Tibial nerve (tissue), 4 donors: ENCODE results near the gene C2CD5. TPM values are rescaled to one million over a fixed set of nuclear protein-coding genes. Genes with fewer than 3 reads are reported as not detected.

Source experiments
- DNase-seq, 2 donors: peaks; one replicate each; pipeline ENCODE4 v3.0.0-alpha.2; 2019; ENCODE audit warnings: low spot score in 2 of 2
- H3K27ac ChIP-seq, 4 donors: fragments of 200-600 bp; sonication (generic) in 3 of 4; one replicate each; pipeline ENCODE4 v1.5.1; 2017 to 2019; ENCODE audit warnings: mild to moderate bottlenecking in 1 of 4
- H3K27me3 ChIP-seq, 2 donors: fragments of 200-600 bp; sonication (generic) in 1 of 2; one replicate each; pipeline versions ENCODE4 v1.5.1 to v1.6.0; 2017 to 2019
- H3K36me3 ChIP-seq, 3 donors: fragments of 200-600 bp; sonication (generic); one replicate each; pipeline ENCODE4 v1.5.1; 2018 to 2019
- H3K4me1 ChIP-seq, 4 donors: fragments of 200-600 bp; sonication (generic) in 3 of 4; one replicate each; pipeline ENCODE4 v1.5.1; 2017 to 2019
- H3K4me3 ChIP-seq, 4 donors: fragments of 200-600 bp; sonication (generic) in 3 of 4; one replicate each; pipeline ENCODE4 v1.5.1; 2017 to 2019; ENCODE audit warnings: mild to moderate bottlenecking in 1 of 4, moderate library complexity in 1 of 4
- H3K9me3 ChIP-seq, 4 donors: fragments of 200-600 bp; sonication (generic) in 3 of 4; one replicate each; pipeline ENCODE4 v1.5.1; 2017 to 2019
- CTCF ChIP-seq, 5 experiments: fragments of 200-600 bp in 3 of 5; fragments of 450-650 bp in 2 of 5; sonication (generic) in 3 of 5; IDR thresholded peaks; one replicate each; pipeline ENCODE4 v1.5.1; 2016 to 2019; ENCODE audit warnings: antibody characterized with exemption in 5 of 5, mild to moderate bottlenecking in 3 of 5, moderate library complexity in 2 of 5
- EP300 ChIP-seq, 2 donors: sonication (generic); formaldehyde crosslinking; IDR thresholded peaks; one replicate each; pipeline ENCODE4 v1.6.1; 2017; ENCODE audit warnings: antibody characterized with exemption in 2 of 2, mild to moderate bottlenecking in 1 of 2
- POLR2A ChIP-seq, 2 donors: fragments of 450-650 bp; IDR thresholded peaks; one replicate each; pipeline ENCODE4 v1.6.1; 2017; ENCODE audit warnings: antibody characterized with exemption in 2 of 2, mild to moderate bottlenecking in 2 of 2, moderate library complexity in 2 of 2
- WGBS, 2 donors: methylation state at CpG; one replicate each; pipeline ENCODE4 v1.1.5; 2018; 5-methylcytosine and 5-hydroxymethylcytosine counted together
- total RNA-seq, 4 donors: library from RNA; depleted of rRNA; stranded (reverse); fragments of >200 nt; gene quantifications; one replicate each; pipeline ENCODE4 v1.1.0, GENCODE V29; 2016

Gene C2CD5
- 10 to 100 TPM; 49.2 to 63.8 (median 52.5) TPM for total RNA-seq

GRCh38 chr12:22544038-22544979 is at the start of gene C2CD5:
C2CD5 (minus strand) TSS chr12:22544542; CDS start chr12:22544150, 392 bp downstream.
- Histone ChIP-seq H3K27ac (peak within 1 kb of the TSS; percentile 87 to 98 (median 94)), H3K9me3 (no peaks in the 10 kb centered on the region), H3K36me3 (peaks cover 0 to 4% (median 0%) of the 10 kb centered on the region in 3 donors), H3K4me1 (peaks cover 0 to 33% (median 21%) of the 10 kb centered on the region in 4 donors), H3K27me3 (no peaks in the 10 kb centered on the region), H3K4me3 (peak within 1 kb of the TSS; percentile 80 to 92 (median 91))
- 2 to 4% methylated on average over 47 to 78 of the region's 80 CpGs for WGBS, 2 donors
- peak; percentile 92 to 97 for DNase-seq
- TF ChIP-seq POLR2A (IDR thresholded peaks at IDR 0.05) (peak; percentile 51 to 83), EP300 (IDR thresholded peaks at IDR 0.05) (peak; percentile 45 to 91), CTCF (IDR thresholded peaks at IDR 0.05) (peak; percentile 22 to 53 (median 28))

- Histone ChIP-seq H3K4me3 (no peak overlapping the region), H3K36me3 (no peaks in the 10 kb centered on the region), H3K9me3 (no peaks in the 10 kb centered on the region), H3K4me1 (no peaks in the 10 kb centered on the region), H3K27ac (no peak overlapping the region), H3K27me3 (no peaks in the 10 kb centered on the region)
- TF ChIP-seq EP300 (IDR thresholded peaks at IDR 0.05) (no peak), CTCF (IDR thresholded peaks at IDR 0.05) (no peak), POLR2A (IDR thresholded peaks at IDR 0.05) (no peak)
- DNase-seq = no peak
Observed at GRCh38 chr12:22593864-22594263, 49.5 kb upstream of the C2CD5 start.

GRCh38 chr12:22588817-22589216 is 44.5 kb upstream of the C2CD5 start:
- no peak overlapping the region for H3K4me3 ChIP-seq
- WGBS, 2 donors = 71 to 80% methylated on average over 4 of the region's 4 CpGs
- no peak for DNase-seq
- H3K36me3 ChIP-seq = no peaks in the 10 kb centered on the region
- no peak overlapping the region for H3K27ac ChIP-seq
- H3K9me3 ChIP-seq = no peaks in the 10 kb centered on the region
- no peaks in the 10 kb centered on the region for H3K4me1 ChIP-seq
- TF ChIP-seq POLR2A (IDR thresholded peaks at IDR 0.05) (no peak), EP300 (IDR thresholded peaks at IDR 0.05) (no peak)
- H3K27me3 ChIP-seq = no peaks in the 10 kb centered on the region

GRCh38 chr12:22578328-22578727 is 34.0 kb upstream of the C2CD5 start:
- Histone ChIP-seq H3K4me3 (no peak overlapping the region), H3K4me1 (no peaks in the 10 kb centered on the region), H3K36me3 (no peaks in the 10 kb centered on the region), H3K9me3 (no peaks in the 10 kb centered on the region), H3K27ac (no peak overlapping the region), H3K27me3 (no peaks in the 10 kb centered on the region)
- no peak for DNase-seq
- WGBS, 2 donors = 95 to 96% methylated on average over 3 of the region's 3 CpGs
- TF ChIP-seq EP300 (IDR thresholded peaks at IDR 0.05) (no peak), CTCF (IDR thresholded peaks at IDR 0.05) (no peak), POLR2A (IDR thresholded peaks at IDR 0.05) (no peak)

- Histone ChIP-seq H3K27me3 (no peaks in the 10 kb centered on the region), H3K27ac (no peak overlapping the region), H3K9me3 (no peaks in the 10 kb centered on the region), H3K4me1 (no peaks in the 10 kb centered on the region), H3K36me3 (no peaks in the 10 kb centered on the region), H3K4me3 (no peak overlapping the region)
- 94 to 96% methylated on average over 1 of the region's 1 CpG for WGBS, 2 donors
- no peak for DNase-seq
- TF ChIP-seq CTCF (IDR thresholded peaks at IDR 0.05) (no peak), EP300 (IDR thresholded peaks at IDR 0.05) (no peak), POLR2A (IDR thresholded peaks at IDR 0.05) (no peak)
Observed at GRCh38 chr12:22577667-22578066, 33.3 kb upstream of the C2CD5 start.
